HG03064 (cell line): ENCODE results near the gene LAMA2.
"Not testable (repeated sequence)": the region's sequence is repeated elsewhere in the genome, so short reads cannot be mapped to it uniquely, and the experiment has no call there.

Experiments used
- ATAC-seq: cut with Tn5 transposase; IDR thresholded peaks from one replicate; pipeline ENCODE4 v1.9.1; 2021; ENCODE audit warnings: low read depth; ENCODE audit not compliant: unreplicated experiment

Gene LAMA2

DNA sequence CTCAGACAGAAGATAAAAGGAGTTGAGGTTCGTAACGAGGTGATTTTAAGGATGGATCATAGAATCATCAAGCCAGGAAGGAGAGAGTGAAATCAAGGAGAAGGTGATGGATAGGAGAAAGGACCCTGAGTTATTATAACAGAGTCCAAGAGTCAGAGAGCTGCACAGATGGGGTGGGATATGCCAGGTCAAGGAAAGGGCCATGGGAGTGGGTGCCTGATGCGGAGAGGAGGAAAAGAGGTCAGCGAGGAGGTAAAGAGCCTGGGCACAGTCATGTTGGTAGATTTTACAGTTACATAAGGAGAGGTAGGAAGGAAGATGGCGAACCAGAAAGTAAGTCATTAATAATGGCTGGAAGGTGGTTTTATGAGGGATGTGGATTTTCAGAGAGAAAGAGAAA lies 114.9 kb downstream of the LAMA2 start:
- no peak for ATAC-seq

DNA sequence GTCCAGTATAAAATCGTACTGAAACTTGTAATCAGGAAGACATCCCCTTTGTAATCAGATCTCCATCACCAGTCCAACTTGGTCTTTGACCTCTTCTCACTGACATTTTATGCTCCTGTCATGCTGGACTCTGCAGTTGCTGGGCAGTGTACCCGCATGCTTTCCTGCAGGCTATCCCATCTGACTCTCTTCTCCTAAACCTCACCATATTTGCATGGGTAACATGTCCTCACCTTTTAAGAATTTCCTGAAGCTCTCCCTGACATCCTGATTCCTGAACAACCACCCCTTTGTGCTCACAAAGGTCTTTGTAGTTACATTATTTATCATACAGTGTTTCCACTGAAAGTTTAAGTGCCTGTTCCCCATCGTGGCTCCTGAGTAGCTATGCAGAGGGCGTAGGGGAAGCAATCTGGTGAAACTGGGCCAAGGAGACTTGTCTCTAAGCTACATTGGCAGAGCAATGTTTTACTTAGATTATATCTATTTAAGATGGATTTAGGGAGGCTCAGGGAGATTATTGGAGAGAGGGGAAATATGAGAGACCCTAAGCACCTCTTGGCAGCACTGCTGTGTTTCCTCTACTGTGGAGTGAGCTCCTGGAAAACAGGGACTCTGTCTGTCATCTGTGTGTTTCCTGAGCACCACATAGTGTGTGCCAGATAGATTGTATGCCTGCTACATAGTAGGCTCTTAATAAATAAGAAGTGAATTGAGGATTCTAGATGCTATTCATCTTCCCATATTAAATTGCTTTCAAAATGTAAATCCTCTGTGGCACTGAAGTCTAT lies 124.0 kb downstream of the LAMA2 start:
- ATAC-seq: no peak

GRCh38 chr6:129007701-129008373 lies 124.9 kb downstream of the LAMA2 start:
- no peak for ATAC-seq

GRCh38 chr6:129008591-129008990 lies 125.7 kb downstream of the LAMA2 start:
- ATAC-seq: no peak

DNA sequence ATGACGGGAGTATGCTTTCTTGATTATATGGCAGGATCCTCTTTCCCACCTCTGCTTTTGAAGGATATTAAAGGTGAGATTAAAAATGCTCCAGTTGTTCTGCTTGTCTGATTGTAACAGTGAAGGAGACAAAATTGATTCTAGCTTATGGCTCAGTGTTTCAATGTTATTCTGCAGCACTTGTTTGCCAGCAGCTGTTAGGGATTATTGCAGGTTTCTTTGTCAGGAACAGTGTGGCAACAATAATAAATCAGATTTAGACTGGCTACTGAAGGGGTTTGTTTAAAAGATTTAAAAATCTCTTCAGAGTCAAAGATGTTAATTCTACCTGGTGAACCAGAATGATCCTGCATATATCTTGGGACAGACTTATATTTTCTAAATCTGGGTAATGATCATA lies 126.9 kb downstream of the LAMA2 start:
- no peak for ATAC-seq

GRCh38 chr6:129014302-129014701 lies 131.4 kb downstream of the LAMA2 start:
- ATAC-seq: no peak

DNA sequence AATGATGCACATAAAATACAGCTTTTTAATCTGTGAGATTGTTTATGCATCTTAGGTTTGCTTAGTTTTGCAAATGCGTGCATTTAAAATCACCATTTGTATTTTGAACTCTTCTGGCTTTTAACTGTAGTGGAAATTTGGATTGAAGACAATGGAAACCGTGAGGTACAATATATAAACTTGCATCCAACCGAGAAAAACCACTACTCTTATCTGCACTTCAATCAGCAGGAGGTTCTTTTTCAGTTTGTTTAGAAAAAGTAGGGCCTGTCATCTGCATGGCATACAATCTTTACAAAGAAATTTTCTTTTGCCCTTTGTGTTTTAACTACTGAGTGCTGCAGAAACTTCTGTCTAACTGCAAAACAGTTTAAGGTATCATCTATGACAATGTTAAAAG lies 132.8 kb downstream of the LAMA2 start:
- ATAC-seq: no peak

GRCh38 chr6:129016844-129017243 lies 133.9 kb downstream of the LAMA2 start:
- no peak for ATAC-seq

GRCh38 chr6:129022011-129022553 lies 139.1 kb downstream of the LAMA2 start:
- no peak for ATAC-seq

DNA sequence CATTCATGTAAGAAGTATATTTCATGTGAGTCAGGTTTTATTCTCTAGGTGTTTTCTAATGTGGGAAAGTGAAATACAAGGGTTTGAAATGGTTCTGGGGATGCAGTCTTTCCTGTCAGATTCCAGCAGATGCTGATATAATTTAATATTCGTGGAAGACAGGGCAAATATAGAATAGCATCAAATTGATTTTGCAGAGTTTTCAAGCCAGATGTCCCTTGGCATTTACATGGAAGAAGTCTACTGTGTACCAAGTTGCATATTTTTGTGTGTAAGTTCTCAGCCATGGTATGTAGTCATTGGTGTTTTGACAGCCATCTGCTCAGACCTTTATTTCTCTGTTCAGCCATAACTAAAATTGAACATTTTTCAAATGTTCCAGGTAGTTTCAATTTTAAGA lies 143.7 kb downstream of the LAMA2 start:
- no peak for ATAC-seq

- no peak for ATAC-seq
Measured at GRCh38 chr6:129029778-129030177, 146.8 kb downstream of the LAMA2 start.

DNA sequence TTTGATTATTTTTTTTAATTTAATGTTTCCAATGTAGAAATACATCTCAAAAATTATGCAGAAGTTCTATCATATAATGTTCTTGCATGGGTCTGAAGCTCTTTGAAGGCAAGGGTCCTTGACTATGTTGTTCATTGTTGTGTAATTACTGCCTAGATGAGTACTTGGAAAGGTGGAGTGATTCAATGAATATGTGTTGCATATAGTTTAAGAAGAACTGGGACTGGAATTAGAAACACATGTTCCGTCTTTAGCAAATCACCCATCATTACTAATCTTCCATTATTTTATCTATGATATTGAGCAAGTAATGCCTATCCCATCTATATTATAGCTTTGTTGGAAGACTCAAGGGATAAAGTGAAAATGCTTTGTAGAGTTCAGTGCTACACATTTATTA lies 147.3 kb downstream of the LAMA2 start:
- ATAC-seq: no peak

DNA sequence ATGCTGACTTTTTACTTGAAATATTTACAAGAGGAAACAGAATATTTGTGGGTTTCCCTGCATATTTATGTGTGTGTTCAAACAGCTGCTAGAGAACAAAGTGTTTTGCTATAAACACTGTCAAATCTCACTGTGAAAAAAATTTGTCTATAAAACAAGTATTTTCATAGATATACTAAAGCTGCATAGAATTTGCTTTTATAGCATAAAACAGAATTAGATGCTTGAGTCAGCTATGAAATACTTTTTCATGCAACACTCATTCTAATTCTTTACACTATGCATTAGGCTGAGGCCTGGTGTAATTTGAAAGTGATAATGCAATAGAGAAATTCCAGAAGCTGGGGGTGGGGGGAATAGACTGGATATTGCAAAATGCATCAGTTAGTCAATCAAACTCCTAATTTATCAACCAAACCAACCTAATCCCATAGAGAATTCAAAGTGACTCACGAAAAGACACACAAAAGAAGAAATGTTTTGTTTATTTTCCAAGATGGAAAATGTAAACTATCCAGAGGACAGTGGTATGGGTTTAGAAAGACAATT lies 148.2 kb downstream of the LAMA2 start:
- ATAC-seq: no peak

DNA sequence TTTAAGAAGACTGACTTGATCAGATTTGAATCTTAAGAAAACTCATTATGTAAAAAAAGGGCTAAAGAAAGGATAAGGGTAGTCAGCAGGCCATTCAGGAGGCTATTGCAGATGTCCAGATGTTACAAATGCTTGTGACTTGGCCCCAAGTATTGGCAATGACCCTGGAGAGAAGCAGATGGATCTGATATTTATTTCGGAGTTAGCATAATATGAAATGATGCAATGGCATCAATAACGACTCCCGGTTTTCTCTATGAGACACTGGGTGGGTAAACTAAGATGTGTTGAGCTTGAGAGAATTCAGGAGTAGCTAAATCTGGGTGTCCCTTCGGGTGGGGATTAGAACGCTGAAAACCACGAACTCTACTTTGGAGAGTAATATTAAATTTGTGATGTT lies 149.7 kb downstream of the LAMA2 start:
- no peak for ATAC-seq

DNA sequence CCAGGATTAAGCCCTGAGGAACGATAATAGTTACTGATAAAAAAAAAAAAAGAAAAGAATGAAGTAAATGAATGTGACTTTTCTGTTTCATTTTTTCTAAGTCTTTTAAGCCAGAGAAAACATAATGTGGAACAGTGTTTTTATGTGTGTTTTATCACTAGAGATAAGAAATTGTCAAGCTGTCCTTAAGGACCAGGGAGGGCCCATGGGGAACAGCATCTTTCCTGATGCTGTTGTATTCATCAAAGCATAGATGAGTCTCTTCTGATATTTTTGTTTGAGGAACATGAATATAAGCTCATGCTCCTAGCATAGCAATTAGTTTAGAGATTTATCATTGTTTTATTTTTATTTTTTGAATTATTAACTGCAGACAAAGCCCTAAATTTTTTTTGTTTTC lies 150.2 kb downstream of the LAMA2 start:
- no peak for ATAC-seq

DNA sequence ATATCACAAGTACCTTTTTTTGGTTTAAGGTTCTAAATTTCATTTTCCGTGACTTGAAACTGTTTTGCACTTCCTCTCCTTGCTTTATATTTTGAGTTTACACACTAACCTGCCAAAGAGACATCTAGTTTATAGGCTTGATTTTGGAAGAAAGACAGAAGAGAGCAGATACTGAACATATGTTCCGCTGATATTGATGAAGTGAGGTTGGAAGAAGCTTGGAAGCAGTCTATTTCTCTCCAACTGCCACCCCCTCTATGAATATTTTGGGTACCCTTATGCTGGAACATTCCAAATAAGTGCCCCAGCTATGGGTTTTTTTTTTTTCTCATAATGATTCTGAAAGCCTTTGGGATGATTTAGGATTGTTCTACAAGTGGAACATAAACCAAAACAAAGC lies 150.6 kb downstream of the LAMA2 start:
- ATAC-seq: no peak

DNA sequence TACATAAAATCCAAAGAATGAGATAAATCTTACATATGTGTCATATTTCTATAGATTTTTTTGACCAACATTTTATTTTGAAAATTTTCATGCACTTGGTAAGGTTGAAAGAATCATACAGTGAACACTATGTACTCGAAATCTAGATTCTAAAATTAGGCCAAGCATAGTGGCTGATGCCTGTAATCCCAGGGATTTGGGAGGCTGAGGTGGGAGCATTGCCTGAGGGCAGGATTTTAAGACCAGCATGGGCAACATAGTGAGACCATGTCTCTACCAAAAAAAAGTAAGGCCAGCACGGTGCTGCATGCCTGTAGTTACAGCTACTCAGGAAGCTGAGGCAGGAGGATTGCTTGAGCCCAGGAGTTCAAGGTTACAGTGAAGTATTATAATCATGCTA lies 158.6 kb downstream of the LAMA2 start:
- no peak for ATAC-seq

GRCh38 chr6:129046526-129046925 lies 163.6 kb downstream of the LAMA2 start:
- ATAC-seq: no peak

DNA sequence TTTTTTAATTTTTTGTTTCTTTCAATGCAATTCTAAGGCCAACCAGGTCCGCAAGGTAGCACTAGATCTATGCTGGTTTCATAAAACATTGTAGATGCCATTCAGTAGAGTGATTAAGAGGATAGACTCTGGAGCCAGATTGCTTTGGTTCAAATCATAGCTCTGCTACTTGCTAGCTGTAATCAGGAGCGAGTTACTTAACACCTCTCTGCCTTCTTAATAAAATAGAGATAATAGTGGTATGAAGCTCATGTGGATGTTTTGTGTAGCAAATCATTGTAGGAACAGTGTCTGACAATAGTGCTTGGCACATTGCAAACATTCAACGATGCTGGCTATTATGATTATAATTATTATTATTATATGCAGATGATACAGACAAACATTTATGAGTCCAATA lies 164.9 kb downstream of the LAMA2 start:
- no peak for ATAC-seq

GRCh38 chr6:129050086-129050485 lies 167.1 kb downstream of the LAMA2 start:
- ATAC-seq: no peak

DNA sequence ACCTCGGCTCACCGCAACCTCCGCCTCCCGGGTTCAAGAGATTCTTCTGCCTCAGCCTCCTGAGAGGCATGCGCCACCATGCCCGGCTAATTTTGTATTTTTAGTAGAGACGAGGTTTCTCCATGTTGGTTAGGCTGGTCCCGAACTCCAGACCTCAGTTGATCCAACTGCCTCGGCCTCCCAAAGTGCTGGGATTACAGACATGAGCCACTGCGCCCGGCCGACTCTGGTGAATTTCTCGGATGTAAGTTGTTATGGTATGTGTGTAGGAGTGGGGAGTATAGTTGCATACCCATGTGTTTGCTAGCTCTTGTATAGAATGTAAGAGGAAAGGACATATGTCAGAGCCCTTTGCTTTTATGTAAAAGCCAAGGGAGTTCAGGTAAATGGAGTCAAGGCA lies 170.2 kb downstream of the LAMA2 start:
- ATAC-seq: not testable (repeated sequence)

- no peak for ATAC-seq
Measured at GRCh38 chr6:129055796-129056195, 172.9 kb downstream of the LAMA2 start.
